H9 (cell line): ENCODE data around the gene RNF114. TPM values are rescaled to one million over a fixed set of nuclear protein-coding genes. Genes with fewer than 3 reads are reported as not detected.

ENCODE experiments used
- DNase-seq: peaks from one replicate; pipeline ENCODE4 v3.0.0-alpha.2; 2017
- H2AFZ ChIP-seq: one replicate; pipeline ENCODE4 v1.6.1; 2013; ENCODE audit warnings: mild to moderate bottlenecking, low read length, control low read depth, moderate library complexity
- H2AK5ac ChIP-seq: 2 replicates; pipeline ENCODE4 v1.6.1; 2013; ENCODE audit warnings: low read length, control low read depth, mixed read lengths; ENCODE audit not compliant: insufficient read length
- H2BK120ac ChIP-seq: one replicate; pipeline ENCODE4 v1.6.1; 2013; ENCODE audit warnings: low read depth, mild to moderate bottlenecking, low read length, control low read depth, inconsistent platforms; ENCODE audit not compliant: poor library complexity, severe bottlenecking
- H2BK12ac ChIP-seq: 2 replicates; pipeline ENCODE4 v1.6.1; 2013; ENCODE audit warnings: low read length, control low read depth, mixed read lengths, low read depth; ENCODE audit not compliant: insufficient read length
- H2BK15ac ChIP-seq: 2 replicates; pipeline ENCODE4 v1.6.1; 2013; ENCODE audit warnings: low read depth, low read length, control low read depth
- H2BK20ac ChIP-seq: one replicate; pipeline ENCODE4 v1.6.1; 2013; ENCODE audit warnings: low read depth, mild to moderate bottlenecking, low read length, control low read depth, inconsistent platforms; ENCODE audit not compliant: poor library complexity, severe bottlenecking
- H2BK5ac ChIP-seq: 2 replicates; pipeline ENCODE4 v1.6.1; 2013; ENCODE audit warnings: low read length, control low read depth, mixed read lengths; ENCODE audit not compliant: insufficient read length
- H3K14ac ChIP-seq: 2 replicates; pipeline ENCODE4 v1.6.1; 2013; ENCODE audit warnings: low read length, control low read depth; ENCODE audit not compliant: insufficient read depth
- H3K18ac ChIP-seq: 2 replicates; pipeline ENCODE4 v1.6.1; 2013; ENCODE audit warnings: low read depth, mild to moderate bottlenecking, mixed read lengths, low read length, control low read depth; ENCODE audit not compliant: insufficient read length
- H3K23ac ChIP-seq: 2 replicates; pipeline ENCODE4 v1.6.1; 2013; ENCODE audit warnings: low read length, control low read depth, mixed read lengths, low read depth; ENCODE audit not compliant: insufficient read length
- H3K23me2 ChIP-seq: 2 replicates; pipeline ENCODE4 v1.6.1; 2013; ENCODE audit warnings: low read depth, mild to moderate bottlenecking, mixed read lengths, low read length, control low read depth; ENCODE audit not compliant: insufficient read length, poor library complexity, severe bottlenecking
- H3K27ac ChIP-seq: 2 replicates; pipeline ENCODE4 v1.5.1; 2013; ENCODE audit warnings: low read length, control low read depth, mixed read lengths, low read depth; ENCODE audit not compliant: insufficient read length
- H3K27me3 ChIP-seq: 2 replicates; pipeline ENCODE4 v1.6.1; 2013; ENCODE audit warnings: low read length, control low read depth, inconsistent platforms; ENCODE audit not compliant: insufficient read depth
- H3K4ac ChIP-seq: 2 replicates; pipeline ENCODE4 v1.6.1; 2013; ENCODE audit warnings: low read depth, mild to moderate bottlenecking, control low read depth, inconsistent platforms, low read length, moderate library complexity
- H3K4me1 ChIP-seq: 2 replicates; pipeline ENCODE4 v1.6.1; 2013; ENCODE audit warnings: low read length, control low read depth, inconsistent platforms; ENCODE audit not compliant: insufficient read depth
- H3K4me2 ChIP-seq: 2 replicates; pipeline ENCODE4 v1.6.1; 2013; ENCODE audit warnings: low read length, control low read depth, mixed read lengths; ENCODE audit not compliant: insufficient read length, insufficient read depth
- H3K56ac ChIP-seq: 2 replicates; pipeline ENCODE4 v1.6.1; 2013; ENCODE audit warnings: low read depth, mild to moderate bottlenecking, mixed read lengths, low read length, control low read depth; ENCODE audit not compliant: insufficient read length
- H3K79me1 ChIP-seq: 2 replicates; pipeline ENCODE4 v1.6.1; 2013; ENCODE audit warnings: low read depth, mild to moderate bottlenecking, moderate library complexity, low read length, control low read depth, inconsistent platforms; ENCODE audit not compliant: insufficient read depth, poor library complexity, severe bottlenecking
- H3K79me2 ChIP-seq: 2 replicates; pipeline ENCODE4 v1.6.1; 2013; ENCODE audit warnings: low read length, control low read depth, inconsistent platforms; ENCODE audit not compliant: insufficient read depth
- H3K9ac ChIP-seq: 2 replicates; pipeline ENCODE4 v1.6.1; 2013; ENCODE audit warnings: low read length, control low read depth, mixed read lengths; ENCODE audit not compliant: insufficient read length; ENCODE audit errors: extremely low read depth
- H3K9me3 ChIP-seq: one replicate; pipeline ENCODE4 v1.6.1; 2013; ENCODE audit warnings: low read depth, low read length, inconsistent platforms; ENCODE audit not compliant: control insufficient read depth
- H3T11ph ChIP-seq: one replicate; pipeline ENCODE4 v1.6.1; 2013; ENCODE audit warnings: mild to moderate bottlenecking, low read length, control low read depth, inconsistent platforms
- H4K20me1 ChIP-seq: one replicate; pipeline ENCODE4 v1.6.1; 2013; ENCODE audit not compliant: control insufficient read depth, insufficient read length, insufficient read depth
- H4K5ac ChIP-seq: 2 replicates; pipeline ENCODE4 v1.6.1; 2013; ENCODE audit warnings: low read depth, mild to moderate bottlenecking, mixed read lengths, low read length, control low read depth; ENCODE audit not compliant: insufficient read length
- H4K8ac ChIP-seq: replicated peaks from 2 replicates; pipeline ENCODE4 v1.6.1; 2013; ENCODE audit warnings: low read length, control low read depth, mixed read lengths, low read depth; ENCODE audit not compliant: insufficient read length
- H4K91ac ChIP-seq: 2 replicates; pipeline ENCODE4 v1.6.1; 2013; ENCODE audit warnings: low read depth, mild to moderate bottlenecking, moderate library complexity, mixed read lengths, low read length, control low read depth; ENCODE audit not compliant: insufficient read length
- H3K27ac Mint-ChIP-seq, 3 experiments: 2 replicates in 2 of 3; 3 replicates in 1 of 3; pipeline ENCODE4 v1.8.0; 2020 to 2021; ENCODE audit warnings: mixed read lengths in 3 of 3, mild to moderate bottlenecking in 1 of 3, moderate library complexity in 1 of 3
- H3K27me3 Mint-ChIP-seq: 2 replicates; pipeline ENCODE4 v1.8.0; 2021; ENCODE audit warnings: low read depth, mild to moderate bottlenecking, moderate library complexity, mixed read lengths
- H3K36me3 Mint-ChIP-seq, 3 experiments: 2 replicates in 2 of 3; 3 replicates in 1 of 3; pipeline ENCODE4 v1.8.0; 2020 to 2021; ENCODE audit warnings: low read depth in 3 of 3, mixed read lengths in 3 of 3; ENCODE audit not compliant: insufficient read depth in 1 of 3
- H3K4me1 Mint-ChIP-seq, 2 experiments: 2 replicates each; pipeline ENCODE4 v1.8.0; 2020; ENCODE audit warnings: mixed read lengths in 2 of 2
- H3K4me3 Mint-ChIP-seq, 2 experiments: 2 replicates in 1 of 2; 3 replicates in 1 of 2; pipeline ENCODE4 v1.8.0; 2020 to 2021; ENCODE audit warnings: mild to moderate bottlenecking in 2 of 2, mixed read lengths in 2 of 2, moderate library complexity in 1 of 2
- H3K9me3 Mint-ChIP-seq, 2 experiments: 2 replicates in 1 of 2; 3 replicates in 1 of 2; pipeline ENCODE4 v1.8.0; 2020; ENCODE audit warnings: mild to moderate bottlenecking in 2 of 2, mixed read lengths in 2 of 2, moderate library complexity in 1 of 2
- CTCF ChIP-seq: fragments of 200-600 bp; sonication (generic); conservative IDR thresholded peaks from 3 replicates; pipeline ENCODE4 v1.8.0; 2021; ENCODE audit warnings: antibody characterized with exemption, mild to moderate bottlenecking
- WGBS: extraction: QIAGEN DNeasy Blood & Tissue Kit; methylation state at CpG from one replicate; pipeline ENCODE4 v1.1.7; 2013; ENCODE audit warnings: missing lambda C conversion rate, low lambda C conversion rate, mixed read lengths; ENCODE audit not compliant: insufficient read length; ENCODE audit errors: extremely low coverage; 5-methylcytosine and 5-hydroxymethylcytosine counted together
- total RNA-seq: library from RNA; stranded (reverse); gene quantifications from 2 replicates; pipeline ENCODE4 v1.2.1, GENCODE V29; 2021

Gene RNF114
- total RNA-seq, 1 experiment from 2014 or later: 75.5 TPM

- Histone ChIP-seq H3K79me1 (peaks cover 4% of the 10 kb centered on the region), H2BK15ac (no peak overlapping the region), H3K27ac (no peak overlapping the region), H3K4me2 (no peak overlapping the region), H4K5ac (no peak overlapping the region), H3K23me2 (no peaks in the 10 kb centered on the region), H3K27me3 (no peaks in the 10 kb centered on the region), H3K4ac (no peak overlapping the region), H2BK120ac (no peak overlapping the region), H2BK5ac (no peak overlapping the region), H2AK5ac (no peak overlapping the region), H2BK12ac (no peak overlapping the region), H3K79me2 (peaks cover 12% of the 10 kb centered on the region; the same call in 1 of the 2 replicates), H4K91ac (no peak overlapping the region), H3K9me3 (no peaks in the 10 kb centered on the region), H2AFZ (no peak overlapping the region), H3K9ac (no peak overlapping the region), H3T11ph (no peak overlapping the region), H3K56ac (no peak overlapping the region), H3K23ac (no peak overlapping the region), H2BK20ac (no peak overlapping the region), H3K14ac (no peak overlapping the region), H4K8ac (no peak overlapping the region), H3K4me1 (no peaks in the 10 kb centered on the region), H3K18ac (no peak overlapping the region), H4K20me1 (no peaks in the 10 kb centered on the region)
- WGBS: no CpG with 5 or more reads among the region's 3 CpGs
- peaks cover 45 to 85% (median 76%) of the 10 kb centered on the region in 3 experiments; a peak in 6 of 7 replicates for H3K36me3 Mint-ChIP-seq
- DNase-seq: no peak
- peaks cover 0 to 7% of the 10 kb centered on the region in 2 experiments; a peak in 2 of 4 replicates for H3K4me1 Mint-ChIP-seq
- no peak overlapping the region for H3K27ac Mint-ChIP-seq
- H3K9me3 Mint-ChIP-seq: no peaks in the 10 kb centered on the region
- H3K27me3 Mint-ChIP-seq: no peaks in the 10 kb centered on the region
- no peak overlapping the region for H3K4me3 Mint-ChIP-seq
- no peak for TF ChIP-seq CTCF
Measured at GRCh38 chr20:49945306-49945700, 9.1 kb downstream of the RNF114 start.
